Measurements from ENCODE around the gene ASPG.

The ASPG gene

DNA sequence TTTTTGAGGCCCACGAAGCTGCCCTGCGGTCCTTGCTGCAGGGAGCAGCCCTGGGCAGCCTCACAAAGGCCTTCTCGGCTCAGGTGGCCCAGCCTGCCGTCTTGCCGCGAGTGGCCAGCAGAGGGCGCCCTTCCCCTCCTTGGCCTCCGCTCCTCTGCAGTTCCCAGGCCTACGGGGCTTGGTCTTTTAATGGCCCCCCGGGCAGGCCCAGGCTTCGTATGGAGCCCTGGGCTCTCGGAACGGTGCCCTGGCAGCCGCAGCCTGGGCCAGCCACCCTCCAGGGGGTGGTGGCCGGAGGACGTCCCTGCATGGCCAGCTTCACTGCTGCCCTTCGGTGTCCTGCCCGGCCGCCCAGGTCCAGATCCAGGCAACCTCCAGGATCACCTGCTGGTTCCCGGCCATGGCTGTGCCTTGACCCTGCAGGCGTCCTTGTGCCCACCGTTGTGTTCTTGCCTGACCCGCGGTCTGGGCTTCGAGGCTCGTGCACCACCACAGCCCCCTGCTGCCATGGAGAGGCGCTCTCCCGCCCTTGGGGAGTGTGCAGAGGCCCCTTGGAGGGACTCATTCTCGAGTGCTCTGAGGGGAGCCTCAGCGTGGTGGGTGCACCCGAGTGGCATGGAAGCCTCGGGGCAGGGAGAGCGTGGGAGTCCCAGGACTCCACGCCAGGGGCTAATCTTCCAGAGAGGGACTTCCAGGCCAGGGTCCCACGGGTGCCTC, 9.4 kb downstream of the ASPG start:
- no peak for DNase-seq

DNA sequence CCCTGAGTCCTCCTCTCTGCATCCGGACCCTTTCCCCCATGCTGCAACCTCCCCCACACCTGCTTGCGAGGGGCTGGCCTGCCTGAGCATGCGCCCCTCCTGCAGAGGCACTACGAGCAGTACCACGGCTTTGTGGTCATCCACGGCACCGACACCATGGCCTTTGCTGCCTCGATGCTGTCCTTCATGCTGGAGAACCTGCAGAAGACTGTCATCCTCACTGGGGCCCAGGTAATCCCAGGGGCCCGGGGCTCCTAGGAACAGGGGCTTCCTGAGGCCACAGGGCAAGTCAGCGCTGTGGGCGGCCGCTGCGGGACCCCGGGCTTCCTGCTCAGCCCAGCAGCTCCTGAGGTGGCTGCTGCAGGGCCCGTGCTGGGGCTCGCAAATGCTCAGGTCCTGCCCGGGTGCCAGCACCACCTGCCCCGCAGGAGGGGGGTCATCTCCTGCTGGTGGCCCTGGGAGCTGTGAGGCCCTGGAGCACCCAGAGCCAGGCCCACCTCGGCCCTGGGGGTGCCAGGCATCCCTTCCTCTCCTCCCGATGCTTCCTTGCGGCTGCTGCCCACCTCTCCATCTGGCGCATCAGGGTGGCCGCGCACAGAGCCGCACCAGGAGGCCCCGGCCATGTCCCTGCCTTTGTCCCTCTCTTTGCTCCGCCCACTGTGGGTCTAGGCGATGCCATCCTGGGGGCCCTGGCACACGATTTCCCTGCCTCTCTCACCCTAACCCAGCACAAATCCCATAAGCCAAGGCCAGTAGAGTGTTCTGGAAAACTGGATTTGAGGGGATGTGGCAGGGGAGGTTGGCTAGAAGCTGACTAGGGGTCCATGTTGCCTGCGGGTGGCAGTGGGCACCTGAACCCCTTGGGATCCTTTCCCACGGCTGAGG, 10.2 kb downstream of the ASPG start:
- no peak for DNase-seq

DNA sequence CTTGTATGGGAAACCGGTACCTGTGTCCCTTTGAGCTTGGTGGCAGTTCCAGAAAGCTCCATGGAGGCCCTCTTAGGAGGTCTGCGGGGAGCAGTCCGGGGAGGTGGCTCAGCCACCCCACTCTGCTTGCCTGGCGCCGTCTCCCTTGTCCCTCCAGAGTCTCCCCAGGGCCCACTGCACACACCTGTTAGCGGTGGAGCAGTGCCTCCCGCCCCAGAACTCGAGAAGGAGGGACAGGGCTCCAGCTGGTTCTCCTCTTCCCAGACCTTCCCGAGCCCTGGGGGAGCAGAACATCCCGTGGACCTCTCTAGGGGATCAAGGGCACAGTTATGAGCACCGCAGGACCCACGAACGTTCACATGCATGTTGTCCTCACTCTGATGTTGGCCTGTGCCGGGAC, 10.8 kb downstream of the ASPG start:
- no peak for DNase-seq

DNA sequence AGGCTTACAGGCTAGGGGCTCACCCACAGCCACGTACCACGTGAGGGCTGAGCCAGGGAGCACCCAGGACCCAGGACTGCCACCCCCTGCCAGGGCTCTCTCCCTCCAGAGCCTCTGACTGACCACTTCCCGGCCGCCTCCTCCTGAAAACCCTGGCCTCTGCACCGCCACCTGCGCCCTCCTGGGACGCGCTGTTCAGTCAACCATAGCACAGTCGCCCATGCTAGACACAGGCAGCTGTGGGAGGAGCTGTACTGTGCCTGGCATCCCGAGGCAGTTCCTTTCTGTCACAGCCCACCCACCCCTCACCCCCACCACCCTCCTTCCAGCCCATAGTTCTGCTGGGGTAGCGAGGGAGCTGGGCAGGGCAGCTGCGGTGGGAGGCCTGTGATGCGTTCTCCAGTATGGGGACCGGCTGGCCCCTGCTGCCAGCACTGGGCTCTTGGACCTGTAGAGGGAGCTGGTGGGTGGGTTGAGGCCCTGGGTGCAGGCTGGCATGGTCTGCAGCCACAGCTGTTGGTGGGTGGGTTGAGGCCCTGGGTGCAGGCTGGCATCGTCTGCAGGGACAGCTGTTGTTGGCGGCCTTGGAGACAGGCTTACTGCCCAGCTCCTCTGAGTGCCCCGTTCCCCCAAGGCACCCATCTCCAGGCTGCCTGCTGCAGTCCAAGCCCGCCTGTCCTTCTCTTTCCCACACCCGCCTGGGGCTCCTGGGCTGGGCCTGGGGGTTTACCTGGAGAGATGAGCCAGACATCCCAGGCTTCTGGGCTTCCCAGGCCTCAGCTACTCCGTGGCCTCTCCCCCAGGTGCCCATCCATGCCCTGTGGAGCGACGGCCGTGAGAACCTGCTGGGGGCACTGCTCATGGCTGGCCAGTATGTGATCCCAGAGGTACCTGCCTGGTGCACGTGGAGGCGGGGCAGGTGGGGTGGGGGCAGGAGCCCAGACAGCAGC, 11.5 kb downstream of the ASPG start:
- DNase-seq, result no peak

DNA sequence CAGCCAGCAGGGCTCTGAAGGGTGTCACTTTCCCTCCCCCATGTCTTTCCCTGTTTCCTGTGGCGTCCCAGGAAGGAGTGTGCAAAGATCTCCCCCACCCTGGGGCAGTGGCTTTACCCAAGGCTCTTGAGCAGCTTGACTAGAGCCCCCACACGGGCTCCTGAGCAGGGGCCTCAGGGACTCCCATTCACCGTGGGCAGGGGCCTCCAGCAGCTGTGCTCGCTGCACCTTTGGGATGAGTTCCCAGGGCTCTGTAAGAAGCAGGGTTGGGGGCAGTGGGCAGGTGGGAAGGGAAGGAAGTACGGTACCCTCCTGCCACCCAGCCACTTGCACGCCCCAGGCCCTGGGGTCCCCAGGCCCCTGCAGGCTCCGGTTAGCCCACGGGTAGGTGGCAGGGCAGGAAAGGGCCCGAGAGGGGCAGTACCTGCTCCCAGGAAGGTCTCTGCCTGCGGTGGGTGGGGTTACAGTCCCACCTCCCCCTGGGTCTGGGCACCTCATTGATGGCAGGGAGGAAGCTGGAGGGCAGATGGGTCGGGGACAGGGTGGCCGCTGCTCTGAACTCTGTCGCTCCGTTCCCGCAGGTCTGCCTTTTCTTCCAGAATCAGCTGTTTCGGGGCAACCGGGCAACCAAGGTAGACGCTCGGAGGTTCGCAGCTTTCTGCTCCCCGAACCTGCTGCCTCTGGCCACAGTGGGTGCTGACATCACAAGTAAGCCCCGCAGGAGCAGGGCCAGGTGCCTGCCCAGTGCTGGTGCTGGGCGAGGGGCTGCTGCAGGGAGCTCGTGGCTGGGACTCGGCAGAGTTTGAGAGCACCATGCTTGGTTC, 13.0 kb downstream of the ASPG start:
- DNase-seq, result no peak

DNA sequence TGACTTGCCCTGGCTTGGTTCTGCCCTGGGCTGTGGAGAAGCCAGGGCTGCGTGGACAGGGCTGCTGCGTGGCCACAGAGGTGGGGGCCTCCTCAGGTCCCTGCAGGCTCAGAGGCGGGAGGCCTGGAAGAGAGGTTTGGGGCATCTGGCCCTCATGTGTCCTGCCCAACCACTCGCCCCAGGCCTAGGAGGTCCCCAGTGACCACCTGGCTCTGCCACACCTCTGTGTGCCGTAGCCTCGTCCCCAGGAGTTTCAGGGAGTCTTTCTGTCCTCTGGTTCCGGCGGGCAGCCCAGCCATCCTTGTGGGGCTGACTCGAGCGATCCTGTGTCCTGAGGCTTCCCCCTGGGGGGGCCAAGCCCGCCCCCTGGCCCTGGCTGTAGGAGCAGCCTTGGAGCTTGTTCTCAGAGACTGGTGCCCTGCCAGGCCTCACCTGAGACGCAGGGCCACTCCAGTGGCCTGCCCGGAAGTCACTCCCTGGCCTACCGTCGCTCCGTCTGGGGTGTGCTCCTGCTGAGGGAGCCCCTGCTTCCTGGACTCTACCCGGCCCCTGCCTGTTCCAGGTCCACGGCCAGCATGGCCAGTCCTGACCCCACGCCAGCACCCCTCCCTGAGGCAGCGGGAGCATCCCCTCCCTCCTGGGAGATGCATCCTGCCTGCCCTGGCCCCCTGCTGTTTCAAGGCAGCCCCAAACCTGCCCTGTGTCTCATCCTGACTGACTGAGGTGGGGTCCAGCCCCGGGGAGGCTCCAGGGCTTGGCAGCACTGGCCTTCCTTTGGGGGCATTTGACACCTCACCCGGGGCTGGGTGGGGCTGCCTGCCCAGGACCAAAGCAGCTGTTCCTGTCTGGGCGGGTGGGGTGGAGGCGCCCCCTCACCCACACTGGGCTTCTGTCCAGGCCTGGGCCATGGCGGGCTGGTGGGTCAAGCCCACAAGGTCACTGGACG, 13.9 kb downstream of the ASPG start:
- DNase-seq, result no peak

DNA sequence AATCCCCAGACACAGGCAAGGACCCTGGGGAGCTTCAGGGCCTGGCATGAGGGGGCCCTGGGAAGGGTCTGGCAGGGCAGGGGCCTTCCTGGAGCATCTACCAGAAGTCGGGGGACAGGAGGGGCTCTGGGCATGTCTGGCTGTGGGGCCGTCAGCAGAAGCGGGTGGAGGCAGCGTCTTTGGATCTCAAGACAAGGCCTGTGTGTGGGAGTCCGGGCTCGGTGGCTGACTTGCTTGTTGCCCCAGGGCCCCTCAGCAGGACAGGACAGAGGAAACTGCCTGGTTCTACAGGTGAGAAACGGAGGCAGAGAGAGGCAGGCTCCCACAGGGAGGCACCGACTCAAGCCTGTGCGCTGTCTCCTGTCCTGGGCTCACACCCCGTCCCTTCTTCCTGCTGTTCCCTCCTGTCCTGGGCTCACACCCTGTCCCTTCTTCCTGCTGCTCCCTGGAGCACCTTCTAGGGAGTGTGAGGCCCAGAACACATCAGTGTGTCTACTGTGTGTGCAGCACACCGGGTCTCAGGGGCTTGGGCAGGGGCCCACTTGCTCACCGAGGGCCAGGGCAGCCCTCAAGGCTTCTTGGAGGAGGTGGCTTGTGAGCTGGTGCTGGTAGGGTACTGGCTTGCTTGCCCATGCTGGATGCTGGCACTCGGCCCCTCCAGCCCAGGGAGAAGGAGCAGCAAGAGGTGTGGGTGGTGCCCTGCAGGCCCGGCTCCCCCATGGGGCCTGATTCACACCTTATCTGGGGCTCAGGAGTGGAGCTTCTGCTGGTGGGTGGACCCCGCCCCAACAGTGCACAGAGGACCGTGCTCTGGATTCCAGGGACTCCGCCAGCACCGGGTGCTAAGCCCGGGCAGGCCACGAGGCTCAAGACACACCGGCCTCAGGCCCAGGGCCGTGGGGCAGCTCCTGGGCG, 14.9 kb downstream of the ASPG start:
- no peak for DNase-seq

DNA sequence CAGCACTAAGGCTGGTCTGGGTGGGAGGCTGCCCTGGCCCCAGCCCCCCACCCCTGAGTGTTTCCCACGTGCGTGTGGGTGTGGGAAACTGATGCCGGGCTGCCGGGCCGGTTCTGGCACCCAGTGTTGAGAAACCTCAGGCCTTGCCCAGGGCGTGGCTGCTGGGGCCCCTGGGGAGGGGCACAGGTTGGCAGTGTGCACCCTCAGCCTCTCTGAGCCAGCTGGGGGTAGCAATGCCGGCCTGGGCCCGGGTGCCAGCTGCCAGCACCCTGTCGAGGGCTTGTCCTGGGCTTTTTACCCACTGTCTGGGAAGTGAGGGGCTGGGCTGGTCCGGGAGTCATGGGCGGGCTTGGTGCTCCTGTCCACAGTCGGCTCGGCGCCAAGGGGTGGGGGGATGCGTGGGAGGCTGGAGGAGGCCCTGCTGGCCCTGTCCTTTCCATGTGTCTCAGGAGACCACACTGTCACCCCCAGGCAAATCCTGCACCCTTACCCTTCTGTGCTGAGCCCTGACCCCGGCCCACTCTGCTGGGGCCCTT, 15.7 kb downstream of the ASPG start:
- DNase-seq, result no peak

DNA sequence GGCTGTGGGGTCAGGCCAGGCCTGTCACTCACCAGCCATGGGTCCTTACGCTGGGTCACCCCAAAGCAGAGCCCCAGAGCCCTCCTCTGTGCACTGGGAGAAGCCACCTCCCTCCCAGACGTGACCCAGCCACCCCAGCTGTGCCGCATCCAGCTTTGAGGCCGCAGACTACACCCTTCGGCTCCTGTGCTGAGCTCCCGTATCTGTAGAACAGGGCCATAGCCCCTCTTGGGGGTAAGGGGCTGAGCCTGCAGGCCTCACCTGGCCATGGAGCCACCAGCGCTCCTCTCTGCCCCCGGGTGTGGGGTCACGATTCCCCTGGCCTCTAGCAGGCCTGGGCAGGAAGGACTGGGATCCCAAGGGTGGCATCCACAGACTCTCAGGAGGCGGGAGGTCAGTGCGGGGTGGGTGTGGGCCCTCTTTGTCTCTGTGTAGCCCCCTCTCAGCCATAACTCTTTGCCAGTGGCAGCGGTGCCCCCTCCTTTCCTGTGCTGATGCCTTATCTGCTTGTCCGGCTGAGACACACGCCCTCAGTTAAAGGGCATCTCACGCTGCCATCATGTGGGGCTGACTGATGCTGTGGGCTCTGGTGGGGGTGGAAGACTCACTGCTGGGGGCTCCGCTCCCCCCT, 16.3 kb downstream of the ASPG start:
- DNase-seq, result no peak

DNA sequence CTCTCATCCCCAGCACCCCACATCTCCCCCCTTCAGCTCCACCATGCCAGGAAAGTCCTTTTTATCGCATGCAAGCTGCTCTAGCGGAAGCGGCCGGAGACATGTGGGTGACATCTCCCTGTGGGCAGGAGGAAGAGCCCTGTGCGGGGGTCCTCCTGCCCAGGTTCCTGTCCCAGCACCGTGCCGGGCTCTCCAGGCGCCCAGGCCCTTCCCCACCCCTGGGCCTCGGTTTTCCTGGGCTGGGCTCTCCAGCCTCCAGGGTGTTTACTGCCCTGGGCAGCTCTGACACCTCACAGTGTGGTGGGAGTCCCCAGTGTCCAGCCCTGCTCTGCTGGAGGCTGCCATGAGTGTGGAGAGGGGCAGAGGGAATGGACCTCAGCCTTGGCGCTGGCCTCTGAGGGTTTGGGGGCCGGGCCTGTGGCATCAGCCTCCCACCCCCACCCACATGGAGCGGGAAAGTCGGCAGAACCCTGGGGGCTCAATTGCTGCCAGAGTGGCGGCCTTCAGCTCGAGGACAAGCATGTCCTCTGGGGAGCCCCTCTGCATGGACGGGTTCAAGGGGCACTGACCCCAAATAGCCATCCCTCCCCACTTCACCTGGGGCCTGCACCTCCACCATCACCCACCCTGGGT, 16.9 kb downstream of the ASPG start:
- DNase-seq, result no peak

DNA sequence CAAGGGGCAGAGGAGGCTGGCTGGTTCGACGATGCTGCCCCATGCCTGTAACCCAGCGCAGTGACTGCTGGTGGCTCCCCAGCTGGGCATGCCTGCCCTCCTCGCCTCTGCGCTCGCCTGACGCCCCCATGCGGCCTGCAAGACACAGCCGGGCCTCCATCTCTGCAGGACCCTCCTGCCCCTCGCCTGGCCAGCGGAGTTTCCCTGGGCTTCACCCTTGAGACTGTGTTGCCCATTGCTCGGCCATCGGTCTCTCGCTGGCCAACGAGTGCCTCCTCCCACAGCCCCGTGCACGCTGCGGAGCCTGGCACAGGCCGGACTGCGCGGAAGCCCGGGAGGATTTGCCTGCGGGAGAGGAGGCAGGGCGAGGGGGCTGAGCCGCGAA, 17.6 kb downstream of the ASPG start:
- no peak for DNase-seq

DNA sequence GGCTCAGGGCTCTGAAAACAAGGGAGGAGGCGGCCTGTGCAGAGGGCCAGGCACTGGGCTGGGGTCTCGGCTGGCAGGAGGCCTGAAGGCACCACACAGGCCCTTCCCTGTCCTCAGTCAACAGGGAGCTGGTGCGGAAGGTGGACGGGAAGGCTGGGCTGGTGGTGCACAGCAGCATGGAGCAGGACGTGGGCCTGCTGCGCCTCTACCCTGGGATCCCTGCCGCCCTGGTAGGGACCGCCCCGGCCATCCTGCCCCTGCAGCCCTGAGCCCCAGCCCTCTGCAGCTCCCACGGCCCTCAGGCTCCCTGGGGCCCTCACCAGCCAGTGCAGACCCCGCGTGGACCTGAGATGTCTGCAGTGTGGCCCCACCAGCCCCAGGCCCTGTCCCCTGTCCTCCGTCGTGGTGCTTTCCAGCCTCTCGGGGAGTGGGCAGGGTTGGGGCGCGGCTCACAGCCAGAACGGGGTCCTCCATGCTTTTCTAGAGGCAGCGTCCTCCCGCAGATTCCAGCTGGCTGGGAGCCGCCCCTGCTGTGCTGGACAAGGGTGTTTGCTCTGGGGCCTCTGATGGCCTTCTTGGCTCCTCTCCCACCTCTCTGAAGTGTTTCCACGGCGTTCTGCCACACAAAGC, 18.1 kb downstream of the ASPG start:
- no peak for DNase-seq

DNA sequence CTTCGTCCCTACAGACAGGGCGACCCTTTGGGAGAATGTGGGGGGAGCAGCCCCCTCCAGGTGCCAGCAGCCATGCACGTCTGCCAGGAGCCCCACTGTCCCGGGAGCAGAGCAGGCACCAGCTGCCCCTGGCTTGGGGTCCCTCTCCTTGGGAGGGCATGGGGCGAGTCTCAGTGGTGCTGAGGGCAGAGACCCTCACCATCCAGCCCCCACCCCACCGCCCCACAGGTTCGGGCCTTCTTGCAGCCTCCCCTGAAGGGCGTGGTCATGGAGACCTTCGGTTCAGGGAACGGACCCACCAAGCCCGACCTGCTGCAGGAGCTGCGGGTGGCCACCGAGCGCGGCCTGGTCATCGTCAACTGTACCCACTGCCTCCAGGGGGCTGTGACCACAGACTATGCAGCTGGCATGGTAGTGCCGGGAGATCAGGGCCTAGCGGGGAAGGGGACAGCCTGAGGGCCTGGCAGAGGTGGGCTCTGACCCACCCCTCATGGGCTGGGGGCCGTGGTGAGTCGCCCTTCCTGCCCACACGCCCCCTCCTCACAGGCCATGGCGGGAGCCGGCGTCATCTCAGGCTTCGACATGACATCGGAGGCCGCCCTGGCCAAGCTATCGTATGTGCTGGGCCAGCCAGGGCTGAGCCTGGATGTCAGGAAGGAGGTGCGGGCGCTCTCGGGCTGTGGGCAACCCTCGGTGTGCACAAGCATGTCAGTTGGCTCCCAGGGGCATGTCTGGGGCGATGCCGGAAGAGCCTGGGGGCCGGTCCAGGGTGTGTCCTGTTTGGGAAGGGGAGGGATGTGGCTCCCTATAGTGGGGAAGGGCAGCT, 18.8 kb downstream of the ASPG start:
- DNase-seq, result no peak

DNA sequence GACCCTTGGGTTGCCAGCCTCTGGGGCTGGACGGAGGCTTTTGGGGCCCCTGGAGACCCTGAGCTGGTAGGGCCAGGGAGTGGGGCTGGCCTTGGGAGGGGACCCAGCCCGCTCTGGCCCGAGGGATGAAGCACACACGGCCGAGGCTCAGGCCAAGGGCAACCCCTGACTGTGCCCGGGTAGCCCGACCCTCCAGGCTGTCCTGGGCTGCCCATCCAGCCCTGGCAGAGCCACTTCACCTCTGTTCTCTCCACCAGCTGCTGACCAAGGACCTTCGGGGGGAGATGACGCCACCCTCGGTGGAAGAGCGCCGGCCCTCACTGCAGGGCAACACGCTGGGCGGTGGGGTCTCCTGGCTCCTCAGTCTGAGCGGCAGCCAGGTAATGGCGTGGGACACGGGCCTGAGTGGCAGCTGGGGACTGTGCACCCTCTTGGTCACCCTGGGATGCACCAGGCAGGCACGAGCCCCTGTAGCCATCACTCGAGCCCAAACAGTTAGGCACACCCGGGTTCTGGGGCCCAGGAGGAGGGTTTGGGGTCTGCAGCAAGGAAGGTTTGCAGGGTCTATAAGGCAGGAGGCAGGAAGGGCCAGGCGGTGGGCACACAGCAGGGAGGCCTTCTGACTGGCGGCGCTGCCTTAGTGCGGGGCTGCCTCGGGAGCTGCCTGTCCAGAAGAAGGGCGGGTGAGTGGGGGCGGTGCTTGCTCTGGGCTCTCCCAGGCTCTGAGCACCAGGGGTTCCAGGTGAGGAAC, 19.7 kb downstream of the ASPG start:
- no peak for DNase-seq

DNA sequence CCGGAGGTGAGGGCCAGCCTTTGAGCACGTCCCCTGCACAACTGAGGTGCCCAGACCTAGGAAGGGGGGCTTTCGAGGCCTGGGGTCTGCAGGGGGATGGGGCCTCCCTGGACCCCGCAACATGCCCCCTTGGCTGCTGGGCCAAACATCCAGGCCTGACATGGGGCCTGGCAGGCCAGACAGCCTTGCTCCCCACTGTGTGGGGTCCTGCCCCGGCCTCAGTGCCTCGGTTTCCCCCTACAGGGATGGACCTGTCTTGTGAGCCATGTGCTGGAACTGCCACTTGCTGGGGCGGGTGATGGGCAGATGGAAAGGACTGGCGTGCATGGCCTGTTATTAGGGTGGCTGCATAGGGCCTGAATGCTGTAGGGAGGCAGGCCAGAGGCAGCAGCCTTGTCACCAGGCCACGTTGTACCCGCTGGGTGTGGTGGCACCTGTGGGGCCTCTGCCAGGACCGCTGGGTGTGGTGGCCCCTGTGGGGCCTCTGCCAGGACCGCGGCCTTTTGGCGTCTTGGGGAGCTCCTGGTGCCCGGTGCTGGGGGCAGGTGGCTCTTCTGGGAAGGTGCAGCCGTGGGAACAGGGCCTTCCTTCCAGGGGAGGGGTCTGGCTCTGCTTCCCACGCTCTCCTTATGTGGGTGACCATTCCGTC, 20.4 kb downstream of the ASPG start:
- DNase-seq, result no peak

DNA sequence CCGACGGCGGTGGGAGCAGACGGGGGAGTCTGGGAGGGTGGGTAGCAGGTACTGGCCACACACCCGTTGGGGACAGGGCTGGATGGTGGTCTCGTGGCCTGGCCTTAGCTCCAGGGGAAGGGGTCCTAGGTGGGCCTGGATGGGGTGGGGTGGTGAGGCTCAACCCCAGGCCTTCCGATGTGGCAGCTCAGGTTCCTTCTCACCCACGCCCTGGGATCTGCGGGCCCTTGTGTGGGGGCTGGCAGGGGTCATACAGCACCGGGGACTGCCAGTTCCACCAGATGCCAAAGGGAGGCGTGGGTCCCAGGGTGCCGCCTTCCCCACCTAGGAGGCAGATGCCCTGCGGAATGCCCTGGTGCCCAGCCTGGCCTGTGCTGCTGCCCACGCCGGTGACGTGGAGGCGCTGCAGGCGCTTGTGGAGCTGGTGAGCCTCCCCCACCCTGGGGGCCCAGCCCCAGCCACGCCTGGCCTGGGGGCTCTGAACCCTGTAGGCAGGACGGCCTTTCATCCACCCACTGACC, 21.0 kb downstream of the ASPG start:
- DNase-seq, result no peak
